Posterior cingulate gyrus (tissue), 11 donors: ENCODE data around the gene POLR2E.

ENCODE experiments used
- DNase-seq, 10 donors: peaks; one replicate each; pipeline versions ENCODE4 v3.0.0 to v3.0.0-alpha.2; 2020 to 2021; ENCODE audit warnings: mixed read lengths in 3 of 10
- intact Hi-C: fragments of 100-400 bp; cut with DNase I; formaldehyde crosslinking; loops from one replicate; pipeline ENCODE4 v1.15.1; 2023

Gene POLR2E

GRCh38 chr19:1102407-1103131 is 7.4 kb upstream of the POLR2E start:
- DNase-seq = no peak
- intact Hi-C loops = loop anchor here (5.0 kb wide), 1 partner anchor 70 kb away; the partner anchor contains the start of gene SBNO2

- no peak for DNase-seq
- intact Hi-C loops = loop anchor here (5.0 kb wide), 1 partner anchor 71 kb away; the partner anchor contains the start of gene SBNO2
Observed at GRCh38 chr19:1101337-1101698, 6.1 kb upstream of the POLR2E start.

- DNase-seq = no peak
Observed at GRCh38 chr19:1098177-1099051, 3.2 kb upstream of the POLR2E start.

GRCh38 chr19:1097810-1098176 is 2.6 kb upstream of the POLR2E start:
- intact Hi-C loops = loop anchor here (10.0 kb wide), 1 partner anchor 53 kb away; the partner anchor contains the start of gene ABCA7
- no peak for DNase-seq

More at GRCh38 chr19:1098177-1099051, 3.2 kb upstream of the POLR2E start:
- intact Hi-C loops = loop anchor here (10.0 kb wide), 1 partner anchor 54 kb away; the partner anchor contains the start of gene ABCA7

GRCh38 chr19:1094655-1094977 is 559 bp downstream of the POLR2E start:
- no peak for DNase-seq
- intact Hi-C loops = loop anchor here (10.0 kb wide), 1 partner anchor 50 kb away; the partner anchor contains the start of gene ABCA7

- no peak for DNase-seq
- intact Hi-C loops = loop anchor here (10.0 kb wide), 1 partner anchor 49 kb away; the partner anchor contains the start of gene ABCA7
Observed at GRCh38 chr19:1093811-1094553, 1.2 kb downstream of the POLR2E start.

GRCh38 chr19:1093330-1093729 is 1.8 kb downstream of the POLR2E start:
- intact Hi-C loops = loop anchor here (10.0 kb wide), 1 partner anchor 49 kb away; the partner anchor contains the start of gene ABCA7
- DNase-seq = no peak

- DNase-seq = peak in 1 of 10 donors; percentile 20
- intact Hi-C loops = loop anchor here (10.0 kb wide), 1 partner anchor 47 kb away; the partner anchor contains the start of gene ABCA7
Observed at GRCh38 chr19:1091544-1092175, 3.5 kb downstream of the POLR2E start.

- peak in 2 of 10 donors; percentile 21 to 83 for DNase-seq
- intact Hi-C loops = loop anchor here (10.0 kb wide), 1 partner anchor 46 kb away; the partner anchor contains the start of gene ABCA7
Observed at GRCh38 chr19:1090731-1091543, 4.2 kb downstream of the POLR2E start.

- DNase-seq = no peak
- intact Hi-C loops = loop anchor here (10.0 kb wide), 1 partner anchor 45 kb away; the partner anchor contains the start of gene ABCA7
Observed at GRCh38 chr19:1089891-1090290, 5.3 kb downstream of the POLR2E start.

GRCh38 chr19:1089126-1089771 is 5.9 kb downstream of the POLR2E start:
- intact Hi-C loops = no loop called here
- no peak for DNase-seq

- intact Hi-C loops = no loop called here
- DNase-seq = no peak
Observed at GRCh38 chr19:1088416-1089010, 6.7 kb downstream of the POLR2E start.

- intact Hi-C loops = no loop called here
- DNase-seq = peak in 2 of 10 donors; percentile 28 to 48
Observed at GRCh38 chr19:1087813-1088415, 7.3 kb downstream of the POLR2E start.

GRCh38 chr19:1086613-1087012 is 8.6 kb downstream of the POLR2E start:
- intact Hi-C loops = no loop called here
- DNase-seq = no peak

GRCh38 chr19:1085676-1086442 is 9.3 kb downstream of the POLR2E start:
- intact Hi-C loops = no loop called here
- peak in 1 of 10 donors; percentile 27 for DNase-seq

GRCh38 chr19:1085053-1085658 is 10.0 kb downstream of the POLR2E start:
- DNase-seq = no peak

More at GRCh38 chr19:1085053-1085658, 10.0 kb downstream of the POLR2E start:
- intact Hi-C loops = no loop called here
